Measurements from ENCODE around the gene C17orf113. TPM values are rescaled to one million over a fixed set of nuclear protein-coding genes. Genes with fewer than 3 reads are reported as not detected.

The C17orf113 gene
- total RNA-seq, 1 experiment from 2014 or later: 2.3 TPM

GRCh38 chr17:41996855-41997164, 53.6 kb downstream of the C17orf113 start:
- ChIA-PET CTCF (no interaction called here), POLR2A (interaction anchor here (0.9 kb wide), 2 partner anchors 18 to 23 kb away, joined by 3 read pairs; partner anchors contain the start of gene NKIRAS2)

More at GRCh38 chr17:41996855-41997164, 53.6 kb downstream of the C17orf113 start:
- Histone ChIP-seq H3K4me2 (ENCODE audit: low read length) (peak overlapping the region; percentile 81), H3K4me3 (replicated peaks in 1 of 2; ENCODE audit: low read depth in 1 of 2, low read length in 2 of 2) (peak overlapping the region in 1 of 2 experiments; percentile 36; a peak in 2 of 4 replicates), H4K20me1 (ENCODE audit: insufficient read depth) (peaks cover 24% of the 10 kb centered on the region; the same call in 1 of the 2 replicates), H3K4me1 (ENCODE audit: control insufficient read depth in 1 of 2, insufficient read depth in 2 of 2, low read length in 2 of 2) (peaks cover 20 to 31% of the 10 kb centered on the region in 2 experiments), H3K9ac (ENCODE audit: low read length) (peak overlapping the region; percentile 34), H3K27me3 (ENCODE audit: insufficient read depth, low read length) (no peaks in the 10 kb centered on the region), H3K27ac (ENCODE audit: low read depth, low read length) (peak overlapping the region; percentile 45; the same call in 1 of the 2 replicates), H3K79me2 (ENCODE audit: insufficient read depth, low read length) (peaks cover 35% of the 10 kb centered on the region), H3K9me3 (ENCODE audit: control insufficient read depth in 1 of 2, insufficient read depth in 1 of 2, low read depth in 1 of 2, low read length in 2 of 2) (no peaks in the 10 kb centered on the region), H3K9me2 (ENCODE audit: insufficient read depth) (no peaks in the 10 kb centered on the region), H2AFZ (ENCODE audit: low read depth, low read length, poor library complexity, severe bottlenecking) (no peak overlapping the region), H3K36me3 (ENCODE audit: control insufficient read depth in 1 of 2, insufficient read depth in 2 of 2, low read length in 2 of 2) (peaks cover 43 to 60% of the 10 kb centered on the region in 2 experiments)
- RAD21 ChIA-PET (ENCODE audit: low non-redundant PET in 1 of 2, low total read pairs in 2 of 2, uncharacterized antibody in 2 of 2, unreplicated experiment in 2 of 2): no interaction called here
- intact Hi-C loops (cut with micrococcal nuclease): no loop called here
- ATAC-seq (peak; percentile 24; the same call in 1 of the 2 replicates), DNase-seq (ENCODE audit: low read depth, low spot score) (no peak)
- TF ChIP-seq MAX (IDR thresholded peaks at IDR 0.05) (no peak), TCF7L2 (IDR thresholded peaks at IDR 0.05; ENCODE audit: borderline replicate concordance, extremely low read depth, insufficient read depth, insufficient read length) (no peak), EZH2 (IDR thresholded peaks at IDR 0.05) (no peak), EZH2phosphoT487 (IDR thresholded peaks at IDR 0.05; ENCODE audit: borderline replicate concordance) (no peak), CBX3 (IDR thresholded peaks at IDR 0.05; ENCODE audit: low read depth) (no peak), CTCF (IDR thresholded peaks at IDR 0.05 in 2 of 3, conservative IDR thresholded peaks at IDR 0.05 in 1 of 3; ENCODE audit: borderline replicate concordance in 1 of 3, insufficient read depth in 1 of 3, low read depth in 2 of 3, low read length in 2 of 3) (no peak), RAD21 (IDR thresholded peaks at IDR 0.05; ENCODE audit: low read depth) (no peak)
- BruUV-seq (replicated peaks): no TSS peak

Measured in HCT116 (cell line).